Ishikawa (cell line): ENCODE results near the gene COX8C.
A peak's percentile ranks its signal among the peaks of the same experiment; 100 is the strongest.

ENCODE experiments used
- CEBPB ChIP-seq: IDR thresholded peaks from 2 replicates; pipeline ENCODE4 v1.6.1; 2012
- CREB1 ChIP-seq: IDR thresholded peaks from 2 replicates; pipeline ENCODE4 v1.6.1; 2012; ENCODE audit warnings: low read depth
- EGR1 ChIP-seq: IDR thresholded peaks from 2 replicates; pipeline ENCODE4 v1.6.1; 2012
- EP300 ChIP-seq: IDR thresholded peaks from 2 replicates; pipeline ENCODE4 v1.6.1; 2012; ENCODE audit warnings: borderline replicate concordance
- FOXM1 ChIP-seq: IDR thresholded peaks from 2 replicates; pipeline ENCODE4 v1.6.1; 2012; ENCODE audit warnings: low read depth, borderline replicate concordance
- NFIC ChIP-seq: IDR thresholded peaks from 2 replicates; pipeline ENCODE4 v1.6.1; 2012
- RAD21 ChIP-seq: IDR thresholded peaks from 2 replicates; pipeline ENCODE4 v1.6.1; 2012; ENCODE audit warnings: low read depth
- TAF1 ChIP-seq: IDR thresholded peaks from 2 replicates; pipeline ENCODE4 v1.6.1; 2012; ENCODE audit warnings: low read depth, mild to moderate bottlenecking
- TCF12 ChIP-seq: IDR thresholded peaks from 2 replicates; pipeline ENCODE4 v1.6.1; 2012; ENCODE audit warnings: low read depth
- TEAD4 ChIP-seq: IDR thresholded peaks from 2 replicates; pipeline ENCODE4 v1.6.1; 2012
- YY1 ChIP-seq: IDR thresholded peaks from 2 replicates; pipeline ENCODE4 v1.6.1; 2012; ENCODE audit warnings: low read depth
- ZBTB7A ChIP-seq: IDR thresholded peaks from 2 replicates; pipeline ENCODE4 v1.6.1; 2012; ENCODE audit warnings: low read depth
- TF ChIP-seq, protein P1 (sequence below): IDR thresholded peaks from 2 replicates; pipeline ENCODE4 v1.6.1; 2012
- TF ChIP-seq, protein P2 (sequence below): IDR thresholded peaks from 2 replicates; pipeline ENCODE4 v1.6.1; 2012; ENCODE audit warnings: low read depth, mild to moderate bottlenecking
- TF ChIP-seq, protein P3 (sequence below): IDR thresholded peaks from 2 replicates; pipeline ENCODE4 v1.6.1; 2012

The COX8C gene

DNA sequence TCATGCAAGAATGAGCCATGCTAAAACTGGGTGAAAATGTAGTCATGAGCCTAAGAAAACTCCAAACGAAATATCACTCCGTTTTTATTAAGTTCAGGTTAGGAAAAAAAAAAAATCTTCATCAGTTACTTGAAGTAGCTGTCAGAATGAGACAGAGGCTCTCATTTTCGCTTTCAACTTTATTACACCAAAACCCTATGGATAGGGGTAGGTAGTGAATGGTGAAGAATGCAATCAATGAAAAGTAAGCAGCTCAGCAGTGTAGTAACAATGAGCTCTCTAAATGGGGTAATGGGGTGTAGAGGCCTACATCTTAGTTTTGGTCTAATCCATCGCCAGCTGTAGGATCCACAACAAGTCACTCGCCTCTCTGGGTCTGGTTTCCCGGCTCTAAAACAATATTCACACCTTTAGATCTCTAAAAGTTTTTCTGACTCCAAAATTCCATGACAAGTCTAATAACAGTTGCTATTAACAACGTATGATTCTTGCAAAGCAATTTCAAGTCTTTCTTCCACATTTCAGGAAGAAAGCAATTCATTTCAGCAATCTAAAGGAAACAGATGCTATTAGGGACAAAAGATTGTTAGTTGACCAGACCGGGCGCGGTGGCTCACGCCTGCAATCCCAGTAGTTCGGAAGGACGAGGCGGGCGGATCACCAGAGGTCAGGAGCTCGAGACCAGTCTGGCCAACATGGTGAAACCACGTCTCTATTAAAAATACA lies 15.8 kb upstream of the COX8C start:
- TF ChIP-seq CEBPB: no peak
- no peak for TF ChIP-seq YY1
- no peak for TF ChIP-seq TCF12
- TF ChIP-seq, protein P1, sequence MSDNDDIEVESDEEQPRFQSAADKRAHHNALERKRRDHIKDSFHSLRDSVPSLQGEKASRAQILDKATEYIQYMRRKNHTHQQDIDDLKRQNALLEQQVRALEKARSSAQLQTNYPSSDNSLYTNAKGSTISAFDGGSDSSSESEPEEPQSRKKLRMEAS: no peak
- TF ChIP-seq EGR1: no peak
- TF ChIP-seq RAD21: no peak
- no peak for TF ChIP-seq EP300
- TF ChIP-seq TEAD4: no peak
- TF ChIP-seq NFIC: no peak
- TF ChIP-seq TAF1: no peak
- no peak for TF ChIP-seq ZBTB7A
- TF ChIP-seq, protein P2, sequence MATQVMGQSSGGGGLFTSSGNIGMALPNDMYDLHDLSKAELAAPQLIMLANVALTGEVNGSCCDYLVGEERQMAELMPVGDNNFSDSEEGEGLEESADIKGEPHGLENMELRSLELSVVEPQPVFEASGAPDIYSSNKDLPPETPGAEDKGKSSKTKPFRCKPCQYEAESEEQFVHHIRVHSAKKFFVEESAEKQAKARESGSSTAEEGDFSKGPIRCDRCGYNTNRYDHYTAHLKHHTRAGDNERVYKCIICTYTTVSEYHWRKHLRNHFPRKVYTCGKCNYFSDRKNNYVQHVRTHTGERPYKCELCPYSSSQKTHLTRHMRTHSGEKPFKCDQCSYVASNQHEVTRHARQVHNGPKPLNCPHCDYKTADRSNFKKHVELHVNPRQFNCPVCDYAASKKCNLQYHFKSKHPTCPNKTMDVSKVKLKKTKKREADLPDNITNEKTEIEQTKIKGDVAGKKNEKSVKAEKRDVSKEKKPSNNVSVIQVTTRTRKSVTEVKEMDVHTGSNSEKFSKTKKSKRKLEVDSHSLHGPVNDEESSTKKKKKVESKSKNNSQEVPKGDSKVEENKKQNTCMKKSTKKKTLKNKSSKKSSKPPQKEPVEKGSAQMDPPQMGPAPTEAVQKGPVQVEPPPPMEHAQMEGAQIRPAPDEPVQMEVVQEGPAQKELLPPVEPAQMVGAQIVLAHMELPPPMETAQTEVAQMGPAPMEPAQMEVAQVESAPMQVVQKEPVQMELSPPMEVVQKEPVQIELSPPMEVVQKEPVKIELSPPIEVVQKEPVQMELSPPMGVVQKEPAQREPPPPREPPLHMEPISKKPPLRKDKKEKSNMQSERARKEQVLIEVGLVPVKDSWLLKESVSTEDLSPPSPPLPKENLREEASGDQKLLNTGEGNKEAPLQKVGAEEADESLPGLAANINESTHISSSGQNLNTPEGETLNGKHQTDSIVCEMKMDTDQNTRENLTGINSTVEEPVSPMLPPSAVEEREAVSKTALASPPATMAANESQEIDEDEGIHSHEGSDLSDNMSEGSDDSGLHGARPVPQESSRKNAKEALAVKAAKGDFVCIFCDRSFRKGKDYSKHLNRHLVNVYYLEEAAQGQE: no peak
- TF ChIP-seq, protein P3, sequence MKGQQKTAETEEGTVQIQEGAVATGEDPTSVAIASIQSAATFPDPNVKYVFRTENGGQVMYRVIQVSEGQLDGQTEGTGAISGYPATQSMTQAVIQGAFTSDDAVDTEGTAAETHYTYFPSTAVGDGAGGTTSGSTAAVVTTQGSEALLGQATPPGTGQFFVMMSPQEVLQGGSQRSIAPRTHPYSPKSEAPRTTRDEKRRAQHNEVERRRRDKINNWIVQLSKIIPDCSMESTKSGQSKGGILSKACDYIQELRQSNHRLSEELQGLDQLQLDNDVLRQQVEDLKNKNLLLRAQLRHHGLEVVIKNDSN: no peak
- TF ChIP-seq FOXM1: no peak
- TF ChIP-seq CREB1: no peak

DNA sequence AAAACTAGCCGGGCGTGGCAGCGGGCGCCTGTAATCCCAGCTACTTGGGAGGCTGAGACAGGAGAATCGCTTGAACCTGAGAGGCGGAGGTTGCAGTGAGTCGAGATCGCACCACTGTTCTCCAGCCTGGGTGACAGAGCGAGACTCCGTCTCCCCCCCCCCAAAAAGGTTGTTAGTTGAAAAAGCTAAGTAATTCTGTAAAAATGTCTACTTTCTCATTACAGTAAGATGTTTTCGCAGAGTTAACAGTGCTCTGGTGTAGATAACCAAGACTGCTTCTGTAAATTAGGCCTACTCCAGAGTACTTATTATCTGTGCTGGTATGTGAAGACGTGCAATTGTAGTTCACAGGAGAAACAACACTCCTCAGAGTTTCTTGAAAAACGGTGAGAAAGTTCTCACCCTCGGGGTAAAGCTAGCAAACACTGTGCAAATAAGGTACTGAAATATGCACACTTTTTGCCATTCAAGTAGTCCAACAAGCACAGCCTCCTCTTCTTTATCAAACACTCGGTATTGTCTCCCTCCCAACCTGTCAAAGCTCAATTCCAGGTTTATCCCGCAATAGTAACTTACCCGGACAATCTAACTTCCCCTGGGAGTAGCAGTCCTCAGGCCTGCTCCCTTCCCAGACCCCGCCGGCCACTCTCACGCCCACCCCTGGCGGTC lies 15.1 kb upstream of the COX8C start:
- TF ChIP-seq CEBPB (no peak), RAD21 (no peak), FOXM1 (no peak), TEAD4 (no peak), ZBTB7A (no peak), EP300 (no peak), YY1 (no peak), NFIC (no peak), EGR1 (no peak), TCF12 (no peak), CREB1 (no peak)
- TF ChIP-seq, protein P3: no peak
- TF ChIP-seq, protein P2: no peak

DNA sequence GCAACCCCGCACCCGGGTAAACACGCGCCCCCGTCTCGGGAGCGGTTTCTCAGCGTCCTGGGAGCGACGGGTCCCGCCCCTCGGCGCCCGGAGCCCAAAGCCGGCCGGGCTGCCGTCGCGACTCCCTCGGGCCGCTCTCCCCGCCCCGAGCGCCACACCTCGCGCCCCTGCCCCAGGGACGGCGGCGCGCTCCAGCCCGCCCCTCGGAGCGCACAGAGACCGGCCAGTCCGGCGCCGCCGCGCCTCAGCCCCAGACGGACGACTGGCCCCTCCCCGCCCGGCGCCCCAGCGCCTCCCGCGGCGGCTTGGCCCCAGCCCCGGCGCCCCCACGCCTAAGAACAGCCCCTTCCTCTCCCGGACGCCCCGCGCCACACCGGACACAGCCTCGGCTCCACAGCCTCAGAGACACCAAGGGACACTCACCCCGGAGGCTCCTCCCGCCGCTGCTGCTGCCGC lies 14.6 kb upstream of the COX8C start:
- no peak for TF ChIP-seq FOXM1
- TF ChIP-seq ZBTB7A: peak; percentile 52

DNA sequence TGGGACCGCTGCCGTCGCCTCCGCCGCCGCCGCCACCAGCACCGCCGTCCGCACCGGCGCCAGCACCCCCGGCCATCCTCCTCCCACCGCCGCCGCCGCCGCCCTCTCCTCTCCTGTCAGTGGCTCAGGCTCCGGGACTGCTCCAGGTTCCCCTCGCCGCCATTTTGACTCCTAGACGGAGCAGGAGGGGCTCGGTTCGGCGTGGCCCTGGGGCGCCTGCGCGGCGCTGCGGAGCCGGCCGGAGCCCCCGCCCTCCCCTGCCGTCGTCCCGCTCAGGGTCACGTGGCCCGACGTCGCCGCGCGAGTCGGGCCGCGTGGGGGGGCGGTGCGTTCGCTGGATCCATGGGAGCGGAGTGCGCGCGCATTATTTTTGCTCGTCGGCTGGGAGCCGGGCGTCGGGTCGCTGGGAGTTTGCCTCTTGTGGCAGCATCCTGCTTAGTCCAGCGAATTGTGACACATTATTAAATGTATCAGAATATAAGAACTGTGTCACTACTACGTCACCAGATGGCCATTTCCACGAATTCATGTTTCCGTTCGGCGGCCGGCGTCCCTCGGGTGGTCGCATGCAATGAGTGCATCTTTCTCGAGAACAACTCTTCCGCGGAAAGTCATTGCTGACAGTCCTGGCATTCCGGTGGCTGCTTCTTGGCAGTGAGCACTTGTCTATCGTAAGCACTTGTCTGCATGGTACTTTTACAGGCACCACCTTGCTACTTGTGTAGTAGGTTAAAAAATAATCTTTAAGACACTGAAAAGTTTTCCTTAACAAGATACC lies 13.9 kb upstream of the COX8C start, which contains the start of gene BTBD7:
BTBD7 (minus strand) TSS at position 184 of the 778 bp plus-strand sequence. CDS start 36,985 bp downstream, outside the sequence.
- TF ChIP-seq EP300 (no peak), CEBPB (no peak), RAD21 (no peak), FOXM1 (no peak), TAF1 (peak; percentile 79), CREB1 (0 out of 2 replicates have a peak, but pooled peaks have one; percentile 17), YY1 (peak; percentile 92), NFIC (no peak), EGR1 (no peak), ZBTB7A (no peak), TCF12 (no peak; the same call in 1 of the 2 replicates), TEAD4 (no peak)
- TF ChIP-seq, protein P2: no peak
- TF ChIP-seq, protein P3: peak; percentile 94
- TF ChIP-seq, protein P1: peak; percentile 88
